Activated T-cell treated with anti-CD3 and anti-CD28 coated beads for 4 hours (primary cell): ENCODE data around the gene RAC2.
A peak's percentile ranks its signal among the peaks of the same experiment; 100 is the strongest.
"Not testable (repeated sequence)": the region's sequence is repeated elsewhere in the genome, so short reads cannot be mapped to it uniquely, and the experiment has no call there.

Experiments used
- DNase-seq: peaks from one replicate; pipeline ENCODE4 v3.0.0-alpha.2; 2020

The RAC2 gene

DNA sequence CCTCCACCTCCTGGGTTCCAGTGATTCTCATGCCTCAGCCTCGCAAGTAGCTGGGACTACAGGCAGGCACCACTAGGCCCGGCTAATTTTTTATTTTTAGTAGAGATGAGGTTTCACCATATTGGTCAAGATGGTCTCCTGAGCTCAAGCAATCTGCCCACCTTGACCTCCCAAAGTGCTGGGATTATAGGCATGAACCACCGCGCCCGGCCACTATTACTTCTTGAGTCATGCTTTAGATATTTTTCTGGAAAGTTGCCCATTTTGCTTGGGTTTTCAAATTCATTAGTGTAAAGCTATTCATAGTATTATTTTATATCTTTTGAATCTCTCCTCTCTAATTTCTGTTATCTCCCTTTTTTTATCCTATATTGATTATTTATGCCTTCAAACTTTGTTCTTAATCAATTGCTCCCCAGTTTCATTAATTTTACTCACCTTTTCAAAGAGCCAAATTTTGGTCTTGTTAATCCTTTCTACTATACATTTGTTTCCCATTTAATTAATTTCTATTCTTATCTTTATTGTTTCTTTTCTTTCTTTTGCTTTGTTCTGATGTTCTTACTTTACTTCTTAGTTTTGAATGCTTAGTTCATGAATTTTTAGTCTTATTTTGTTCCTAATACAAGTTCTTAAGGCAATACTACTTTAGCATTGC, 10.3 kb upstream of the RAC2 start:
- DNase-seq = no peak

DNA sequence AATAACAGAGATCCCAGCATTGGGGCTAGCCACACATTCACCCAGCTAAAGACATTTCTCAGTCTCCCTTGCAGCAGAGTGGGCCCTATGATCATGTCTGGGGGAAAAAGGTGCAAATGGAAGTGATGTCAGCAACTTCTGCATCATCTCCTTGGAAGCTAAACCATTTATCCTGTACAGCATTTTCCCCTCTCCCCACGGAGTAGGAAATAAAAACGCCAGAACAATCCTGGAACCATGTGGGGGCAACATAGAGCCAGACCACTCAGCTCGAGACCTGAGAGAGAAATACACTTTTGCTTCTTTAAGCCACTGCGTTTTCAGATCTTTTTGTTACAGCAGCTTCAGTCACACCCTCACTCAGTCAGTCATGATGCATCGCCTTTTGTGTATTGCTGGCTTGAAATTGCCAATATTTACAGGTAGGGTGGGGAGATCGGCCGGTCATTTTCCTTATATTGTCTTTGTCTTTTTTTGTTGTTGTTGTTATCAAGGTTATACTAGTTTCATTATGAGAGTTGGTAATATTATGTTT, 9.1 kb upstream of the RAC2 start:
- no peak for DNase-seq

DNA sequence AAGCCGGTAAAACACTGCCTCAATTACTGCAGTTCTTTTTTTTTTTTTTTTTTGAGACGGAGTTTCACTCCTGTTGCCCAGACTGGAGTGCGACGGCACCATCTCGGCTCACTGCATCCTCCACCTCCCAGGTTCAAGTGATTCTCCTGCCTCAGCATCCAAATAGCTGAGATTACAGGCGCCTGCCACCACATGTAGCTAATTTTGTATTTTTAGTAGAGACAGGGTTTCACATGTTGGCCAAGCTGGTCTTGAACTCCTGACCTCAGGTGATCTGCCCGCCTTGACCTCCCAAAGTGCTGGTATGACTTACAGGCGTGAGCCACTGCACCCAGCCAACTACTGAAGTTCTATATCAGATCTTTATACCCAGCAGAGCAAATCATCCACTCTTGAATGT, 7.8 kb upstream of the RAC2 start:
- DNase-seq = not testable (repeated sequence)

DNA sequence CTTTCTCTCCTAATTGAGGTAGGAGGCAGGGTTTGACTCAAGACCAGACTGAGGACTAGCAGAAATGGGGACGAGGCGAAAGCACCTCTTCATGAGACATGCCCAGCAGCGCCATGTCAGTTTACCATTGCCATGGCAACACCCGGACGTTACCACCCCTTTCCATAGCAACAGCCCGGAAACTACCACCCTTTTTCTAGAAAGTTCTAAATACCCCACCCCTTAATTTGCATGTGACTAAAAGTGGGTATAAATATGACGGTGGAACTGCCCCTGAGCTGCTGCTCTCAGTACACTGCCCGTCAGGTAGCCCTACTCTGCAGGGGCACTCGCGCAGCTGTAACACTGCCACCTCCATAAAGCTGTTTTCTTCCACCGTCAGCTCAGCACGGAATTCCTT, 5.9 kb upstream of the RAC2 start:
- DNase-seq = no peak

DNA sequence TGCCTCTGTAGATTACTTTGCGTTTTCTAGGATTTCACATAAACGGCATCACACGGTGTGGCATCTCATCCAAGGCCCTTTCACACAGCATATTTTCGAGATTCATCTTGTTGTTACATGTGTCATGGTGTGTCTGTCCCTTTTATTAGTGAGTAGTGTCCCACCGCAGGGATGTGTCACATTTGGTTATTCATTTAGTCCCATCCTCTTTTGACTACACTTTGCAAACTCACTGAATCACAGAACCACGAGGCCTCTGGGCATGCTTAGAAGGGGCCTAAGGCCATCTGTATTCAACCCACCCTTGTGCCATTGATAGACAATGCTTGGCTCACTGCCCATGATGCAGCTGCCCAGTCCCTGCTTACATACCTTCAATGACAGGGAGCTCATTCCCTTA, 4.2 kb upstream of the RAC2 start:
- no peak for DNase-seq

DNA sequence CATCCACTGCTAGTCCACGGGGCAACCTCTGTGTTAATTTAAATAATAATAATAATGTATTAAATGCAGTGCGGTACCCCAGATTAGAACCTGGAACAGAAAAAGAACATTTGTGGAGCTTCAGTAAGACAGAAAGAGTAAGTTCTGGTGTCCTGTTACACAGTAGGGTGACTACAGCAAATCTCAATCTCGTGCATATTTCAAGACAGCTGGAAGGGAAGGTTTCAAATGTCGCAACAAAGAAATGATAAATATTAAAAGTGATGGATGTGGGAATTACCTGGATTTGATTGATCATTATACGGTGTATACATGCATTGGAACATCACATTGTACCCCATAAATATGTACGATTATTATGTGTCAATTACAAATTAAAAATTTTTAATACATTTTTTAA, 1.7 kb upstream of the RAC2 start:
- DNase-seq = no peak

DNA sequence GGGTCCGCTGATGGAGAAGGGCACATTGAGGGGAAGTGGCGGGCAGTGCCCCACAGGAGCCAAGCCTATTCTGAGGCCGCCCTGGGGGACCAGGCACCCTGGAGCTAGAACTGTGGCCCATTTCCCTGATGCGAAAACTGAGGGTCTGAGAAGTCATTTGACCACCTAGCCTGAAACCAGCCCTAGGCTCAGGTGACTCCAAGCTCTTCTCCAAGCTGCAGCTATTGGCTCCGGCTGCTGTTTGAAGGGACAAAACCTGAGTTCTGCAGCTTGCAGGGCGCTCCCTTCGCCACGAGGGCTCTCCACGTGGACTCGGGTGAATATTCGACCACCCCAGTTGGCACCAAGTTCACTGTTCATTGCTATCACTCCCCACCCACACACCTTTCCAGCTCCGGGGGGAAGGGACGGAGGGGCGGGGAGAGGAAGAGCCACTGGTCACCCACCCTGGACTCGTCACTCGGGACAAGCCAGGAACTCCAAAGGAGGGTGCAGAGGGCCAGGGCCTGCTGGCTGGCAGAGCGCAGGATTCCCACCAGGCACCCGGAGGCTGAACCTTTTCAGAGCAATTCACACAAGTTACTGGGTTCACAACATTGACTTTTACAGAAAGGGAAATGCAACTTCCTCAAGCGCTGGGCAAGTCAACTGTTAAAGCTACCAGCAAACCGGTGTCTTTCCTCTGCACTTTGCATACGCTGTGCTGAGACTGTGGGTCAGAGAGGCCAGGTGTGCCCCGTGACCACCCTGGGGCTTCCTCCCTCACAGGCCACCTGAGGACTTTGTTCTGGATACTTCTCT, 1.1 kb upstream of the RAC2 start:
- DNase-seq = no peak

DNA sequence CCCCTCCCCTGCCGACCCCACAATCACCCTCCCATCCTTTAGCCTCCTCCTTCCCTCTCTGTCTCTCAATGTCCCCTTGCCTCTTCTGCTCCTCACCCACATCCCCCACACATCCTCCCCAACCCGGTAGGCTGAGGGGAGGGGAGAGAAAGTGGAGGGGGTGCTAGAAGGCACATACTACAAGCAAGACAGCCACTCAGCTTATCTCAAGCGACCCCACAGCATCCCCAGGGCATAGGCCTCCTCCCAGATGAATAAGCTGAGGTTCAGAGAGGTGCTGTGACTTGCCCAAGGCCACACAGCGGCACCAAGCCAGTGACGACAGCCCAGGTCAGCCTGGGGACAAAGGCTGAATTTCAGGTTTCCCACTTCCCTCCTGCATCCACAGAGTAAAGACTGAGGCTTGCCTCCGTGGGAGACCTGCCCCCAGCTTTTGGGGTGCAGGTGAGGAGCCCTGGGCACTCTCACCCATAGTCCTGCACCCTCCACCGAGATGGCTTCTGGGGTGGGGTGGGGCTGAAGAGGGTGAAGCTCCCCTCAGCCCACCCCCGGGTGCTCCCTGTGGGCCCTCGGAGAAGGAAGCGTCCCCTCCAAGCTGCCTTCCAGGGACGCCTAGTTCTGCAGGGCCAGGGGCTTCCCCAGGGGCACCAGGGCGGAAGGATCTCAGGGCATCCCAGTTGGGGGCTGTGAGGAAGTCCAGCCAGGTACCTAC, 511 bp downstream of the RAC2 start:
- no peak for DNase-seq

DNA sequence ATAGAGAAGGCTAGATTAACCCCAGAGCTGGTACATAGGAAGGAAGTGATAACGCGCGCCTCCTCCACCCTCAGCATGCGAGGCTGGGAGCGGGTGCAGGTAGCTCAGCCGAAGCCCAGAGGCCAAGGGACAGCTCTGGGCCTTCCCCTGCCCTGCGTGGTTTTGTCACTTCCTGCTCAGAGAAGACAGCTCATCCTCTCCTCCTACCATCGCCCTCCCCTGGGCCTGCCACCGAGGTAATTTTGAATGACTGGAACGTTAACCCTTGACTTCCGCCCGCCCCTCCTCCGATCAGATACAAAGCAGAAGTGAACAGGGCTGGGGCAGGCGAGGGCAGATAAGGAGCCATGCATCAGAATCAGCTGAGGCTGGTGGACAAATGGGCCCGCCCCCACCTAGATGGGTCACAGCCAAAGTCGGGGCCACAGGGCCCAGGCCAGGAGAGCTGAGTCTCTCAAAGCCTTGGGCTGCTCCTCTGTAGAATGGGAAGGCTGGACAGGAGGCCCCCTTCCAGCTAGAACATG, 1.6 kb downstream of the RAC2 start:
- DNase-seq = peak; percentile 87

DNA sequence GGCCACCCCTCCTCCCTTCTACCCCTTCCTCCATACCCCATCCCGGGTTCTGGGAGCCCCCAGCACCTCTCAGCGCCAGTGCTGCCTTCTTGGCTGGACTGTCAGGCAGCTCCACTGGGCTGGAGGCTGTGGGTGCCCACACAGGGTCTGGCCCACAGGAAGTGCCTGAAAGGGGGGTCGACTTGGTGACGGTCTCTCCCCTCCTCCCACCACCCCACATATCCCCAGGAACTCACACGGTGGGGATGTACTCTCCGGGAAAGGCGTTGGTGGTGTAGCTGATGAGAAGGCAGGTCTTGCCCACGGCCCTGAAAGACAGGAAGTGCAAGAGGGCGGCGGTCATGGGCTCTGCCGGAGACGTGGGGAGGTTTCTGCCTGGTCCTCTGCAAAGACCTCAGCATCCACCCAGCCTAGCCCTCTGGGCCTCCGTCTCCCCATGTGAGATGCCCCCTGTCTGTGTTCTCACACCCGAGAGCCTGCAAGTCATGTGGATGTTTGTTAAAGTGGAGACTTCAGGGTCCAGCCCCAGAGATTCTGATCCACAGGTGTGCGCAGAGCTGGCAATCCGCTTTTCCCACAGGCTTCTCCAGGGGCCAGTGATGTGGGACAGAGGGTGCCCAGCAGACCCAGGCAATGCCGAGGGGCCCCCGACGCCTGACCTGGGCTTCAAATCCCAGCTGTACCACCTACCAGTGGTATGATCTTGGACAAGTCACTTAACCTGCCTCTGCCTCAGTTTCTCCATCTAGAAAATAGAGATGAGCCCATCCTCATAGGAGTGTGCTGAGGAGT, 2.5 kb downstream of the RAC2 start:
- no peak for DNase-seq

DNA sequence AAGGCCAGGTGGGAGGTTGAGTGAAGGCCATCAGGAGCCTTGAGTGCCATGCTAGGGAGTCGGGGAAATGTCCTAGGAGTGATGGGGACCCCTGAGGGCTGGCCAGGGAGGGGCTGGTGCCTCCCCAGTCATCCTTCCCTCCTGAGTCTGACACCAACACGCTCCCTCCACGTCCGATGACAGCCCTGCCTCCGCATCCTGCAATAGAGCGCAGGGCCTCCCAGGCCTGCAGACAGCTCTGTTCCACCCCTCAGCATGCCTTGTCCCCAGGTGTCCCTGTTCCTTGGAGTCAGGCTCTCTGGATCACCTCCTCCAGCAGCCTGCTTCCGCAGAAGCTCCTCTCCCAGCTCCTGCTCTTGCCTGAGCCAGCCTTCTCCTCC, 3.1 kb downstream of the RAC2 start:
- no peak for DNase-seq

DNA sequence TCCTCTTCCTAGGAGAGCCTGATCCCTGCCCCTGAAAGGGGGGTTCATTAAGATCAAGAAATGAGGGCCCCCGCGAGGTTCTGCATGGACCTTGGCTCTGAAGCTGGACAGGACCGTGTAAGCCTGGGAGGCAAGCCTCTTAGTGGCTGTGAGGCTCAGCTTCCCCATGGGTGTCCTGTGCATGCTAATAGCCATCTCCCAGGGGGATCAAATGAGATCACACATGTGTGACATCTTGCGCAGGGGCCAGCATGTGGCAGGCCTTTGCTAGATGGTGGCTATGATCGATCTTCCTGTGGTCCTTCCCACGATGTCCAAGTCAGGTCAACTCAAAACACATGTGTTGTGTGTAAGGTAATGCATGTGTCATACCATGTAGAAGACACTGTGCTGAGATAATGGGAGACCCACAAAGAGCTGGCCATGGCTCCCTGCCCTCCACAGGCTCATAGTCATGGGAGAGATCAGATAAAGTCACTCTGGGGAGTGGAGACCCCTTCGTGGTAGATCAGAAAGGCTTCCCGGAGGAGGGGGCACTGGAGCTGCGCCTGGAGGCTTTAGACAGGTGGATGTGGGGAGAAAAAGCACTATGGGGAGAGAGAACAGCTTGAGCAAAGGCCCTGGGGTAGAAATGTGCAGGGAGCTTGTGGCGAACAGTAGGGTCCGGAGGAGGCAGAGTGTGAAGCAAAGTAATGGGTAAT, 3.7 kb downstream of the RAC2 start:
- no peak for DNase-seq

DNA sequence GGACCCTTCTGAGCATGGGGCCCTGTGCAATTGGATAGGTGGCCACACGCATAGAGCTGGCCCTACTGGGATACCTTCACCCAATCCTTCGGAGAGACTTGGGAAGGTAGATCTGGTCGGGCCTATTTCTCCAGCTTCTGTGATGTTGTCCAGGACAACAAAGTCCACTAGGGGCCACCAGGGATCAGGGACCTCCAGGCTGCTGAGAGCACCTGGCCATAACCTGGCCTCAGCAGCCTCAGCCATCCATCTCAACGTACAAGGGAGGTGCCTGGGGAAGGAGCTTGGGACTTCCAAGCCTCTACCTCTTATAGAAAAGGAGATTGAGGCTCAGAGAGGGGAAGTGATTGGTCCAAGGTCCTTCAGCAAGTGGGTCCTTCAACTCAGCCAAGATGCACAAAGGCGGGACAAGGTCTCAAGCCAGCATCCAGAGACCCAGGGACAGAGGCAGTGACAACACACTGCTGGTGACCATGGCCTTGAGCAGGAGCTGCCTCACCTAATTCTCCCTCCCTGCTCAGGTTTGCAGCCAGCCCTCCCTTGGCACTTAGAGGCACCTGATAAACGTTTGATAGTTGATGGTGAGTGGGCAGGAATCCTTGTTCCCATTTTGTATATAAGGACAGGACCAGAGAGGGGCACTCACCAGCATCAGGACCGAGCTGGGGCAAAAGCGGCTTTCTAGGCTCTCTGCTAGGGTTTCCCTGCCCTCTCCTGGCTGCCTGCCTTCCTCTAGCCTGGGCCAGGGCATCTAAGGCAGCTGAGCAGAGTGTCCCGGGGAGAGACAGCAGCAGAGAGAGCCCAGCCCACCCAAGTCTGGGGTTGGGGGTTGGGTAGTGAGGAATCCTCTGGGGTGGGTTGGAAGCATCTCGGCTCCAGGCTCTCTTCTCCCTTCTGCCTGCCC, 4.5 kb downstream of the RAC2 start:
- no peak for DNase-seq

DNA sequence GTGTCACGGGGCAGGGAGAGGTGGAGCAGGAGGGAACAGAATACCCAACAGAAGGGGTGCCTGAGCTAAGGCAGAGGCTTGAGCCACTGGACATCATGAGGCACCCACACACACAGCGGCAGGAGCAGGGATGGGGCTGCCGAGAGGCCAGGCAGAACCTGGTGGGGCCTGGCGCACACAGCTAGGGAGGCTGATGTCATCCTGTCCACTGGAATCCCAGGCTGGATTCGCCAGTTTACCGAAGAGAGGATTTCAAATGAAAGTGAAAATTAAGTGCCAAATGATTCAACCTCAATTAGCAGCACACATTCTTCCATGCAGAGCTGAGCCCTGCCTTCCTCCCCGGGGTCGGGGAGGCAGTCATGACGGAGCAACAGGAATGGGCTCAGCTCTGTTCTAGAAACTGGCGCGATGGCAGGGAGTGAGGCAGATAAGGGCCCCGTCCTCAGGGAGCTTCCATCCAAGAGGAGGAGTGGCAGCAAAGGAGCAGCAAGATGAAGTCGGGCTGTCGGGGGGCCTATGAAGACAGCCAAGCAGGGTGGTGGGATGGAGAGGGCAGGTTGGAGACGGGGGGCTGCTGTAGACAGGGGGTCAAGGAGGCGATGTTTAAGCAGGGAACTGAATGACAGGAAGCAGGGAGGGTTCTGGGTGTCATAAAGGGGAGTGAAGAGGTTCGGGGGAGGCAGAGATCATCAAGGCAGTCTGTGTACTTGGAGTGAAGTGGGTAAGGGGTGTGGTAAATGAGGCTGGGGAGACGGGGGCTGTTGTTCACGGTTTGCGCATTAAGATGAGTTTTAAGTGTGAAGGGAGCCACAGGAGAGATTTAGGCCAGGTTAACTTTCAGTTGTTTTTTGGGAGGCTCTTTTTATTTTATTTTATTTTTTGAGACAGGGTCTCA, 6.4 kb downstream of the RAC2 start:
- DNase-seq = no peak

DNA sequence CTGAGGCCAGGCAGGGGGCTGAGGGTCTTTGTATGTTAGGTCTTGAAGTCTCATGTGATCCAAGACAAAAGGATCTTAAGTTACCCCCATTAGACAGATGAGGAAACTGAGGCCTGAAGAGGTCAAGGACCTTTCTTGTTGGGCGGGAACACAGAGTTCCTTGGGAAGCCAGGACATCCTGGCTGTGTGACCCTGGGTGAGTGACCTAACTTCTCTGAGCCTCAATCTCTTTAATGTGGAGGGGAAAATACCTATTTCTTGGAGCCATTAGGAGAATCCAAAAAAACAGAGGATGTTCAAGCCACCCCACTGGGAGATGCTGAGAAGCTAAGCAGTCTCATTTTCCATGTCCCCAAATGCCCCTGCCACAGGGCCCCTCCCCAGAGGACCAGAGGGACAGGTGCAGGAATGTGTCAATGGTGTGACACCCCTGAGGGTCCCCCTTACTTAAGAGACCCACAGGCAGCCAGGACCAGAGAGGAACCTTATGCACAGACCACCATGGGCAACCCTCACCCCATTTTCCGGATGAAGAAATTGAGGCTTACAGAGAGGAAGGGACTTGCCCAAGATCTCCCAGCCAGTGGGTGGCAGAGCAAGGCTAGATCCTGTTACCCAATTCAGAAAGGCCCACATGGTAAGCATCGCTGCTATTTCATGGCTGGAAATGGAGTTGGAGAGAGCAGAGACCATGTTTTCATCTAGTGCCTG, 8.0 kb downstream of the RAC2 start:
- no peak for DNase-seq

DNA sequence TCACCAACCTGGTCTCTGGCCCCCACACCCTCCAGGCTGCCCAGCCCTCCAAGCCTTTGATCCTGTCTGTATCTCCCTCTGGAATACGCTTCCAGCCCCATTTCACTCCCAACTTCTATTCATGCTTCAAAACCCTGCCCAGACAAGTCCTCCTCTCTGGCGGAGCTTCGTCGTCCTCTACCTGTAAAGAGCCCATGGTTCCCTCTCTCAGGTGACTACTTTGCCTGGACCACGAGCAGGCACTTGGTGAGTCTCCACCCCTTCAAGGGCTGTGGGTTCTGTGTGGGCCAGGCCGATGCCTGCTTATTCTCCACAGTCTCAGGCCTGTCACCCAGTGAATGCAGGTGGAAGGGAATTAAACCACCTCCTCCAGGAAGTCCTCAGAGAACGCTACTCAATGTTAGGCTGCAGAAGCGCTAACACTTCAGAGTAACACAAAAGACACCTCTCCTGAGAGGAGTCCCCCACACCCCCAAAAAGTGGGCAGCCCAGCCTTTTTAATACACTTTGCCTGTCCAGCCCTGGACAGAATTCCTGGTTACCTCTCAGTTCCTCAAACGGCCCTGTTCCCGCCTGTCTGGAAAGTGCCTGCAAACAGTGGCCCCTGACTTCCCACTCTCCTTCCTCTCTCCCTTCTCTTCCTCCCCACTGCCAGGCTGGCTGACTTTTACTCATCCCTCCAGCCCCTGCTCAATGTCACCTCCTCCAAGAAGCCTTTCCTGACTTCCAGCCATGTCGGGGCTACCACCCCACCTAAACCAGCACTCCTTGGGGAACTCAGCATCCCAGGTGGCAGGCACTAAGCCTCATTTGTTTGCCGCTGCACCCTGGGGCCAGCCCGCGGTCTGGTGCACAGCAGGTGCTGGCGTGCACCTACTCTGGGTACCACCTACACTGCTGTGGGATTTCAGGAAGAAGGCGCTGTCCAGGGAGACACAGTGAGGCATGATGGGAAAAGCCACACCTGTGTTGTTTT, 9.0 kb downstream of the RAC2 start:
- no peak for DNase-seq

DNA sequence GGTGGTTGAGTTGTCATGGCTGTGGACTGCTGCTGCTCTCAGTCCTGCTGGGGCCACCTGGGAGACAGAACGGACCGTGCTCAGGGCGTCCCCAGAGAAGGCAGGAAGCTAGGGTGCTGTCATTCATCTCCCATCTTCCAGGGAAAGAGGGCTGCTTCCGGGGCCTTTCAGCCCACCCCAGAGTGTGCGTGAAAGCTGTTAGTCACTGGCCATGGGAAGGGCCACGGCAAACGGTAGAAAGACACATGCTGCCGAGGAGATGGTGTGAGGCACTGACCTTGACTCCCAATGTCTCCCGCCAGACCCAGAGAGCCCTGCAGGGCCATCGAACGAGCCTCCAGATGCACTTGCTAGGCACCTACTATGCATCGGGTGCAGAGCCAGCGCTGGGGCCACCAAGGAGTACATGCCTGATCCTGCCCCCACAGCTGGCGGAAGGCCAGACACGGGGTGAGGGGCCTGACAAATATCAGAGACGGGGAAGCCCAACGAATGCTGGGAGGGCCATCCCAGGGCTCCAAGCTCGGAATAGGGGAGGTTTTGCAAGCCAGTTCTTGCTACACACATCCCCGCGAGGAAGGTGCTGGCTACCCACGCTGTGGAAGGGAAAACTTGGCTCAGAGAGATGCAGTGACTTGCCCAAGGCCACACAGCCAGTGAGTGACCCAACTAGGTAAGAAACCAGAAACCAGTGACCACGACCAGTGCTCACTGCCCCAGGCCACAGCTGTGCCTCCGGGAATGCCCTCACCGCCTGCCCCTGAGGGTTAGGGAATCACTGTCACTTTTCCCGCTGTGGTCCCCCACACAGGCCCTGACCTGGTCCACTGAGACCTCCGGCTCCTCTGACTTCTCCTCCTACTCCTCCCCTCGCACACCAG, 10.1 kb downstream of the RAC2 start:
- no peak for DNase-seq
